Astrocyte (in vitro differentiated cells and primary cell): Measurements from ENCODE around the gene CCL21.

Experiments used
- EZH2 ChIP-seq: IDR thresholded peaks from 2 replicates; pipeline ENCODE4 v1.6.1; 2012; ENCODE audit warnings: mild to moderate bottlenecking, low read length, inconsistent platforms; ENCODE audit not compliant: insufficient read depth
- TF ChIP-seq, protein P1 (sequence below): IDR thresholded peaks from 2 replicates; pipeline ENCODE4 v1.5.1; 2011; ENCODE audit warnings: low read depth, mild to moderate bottlenecking, inconsistent platforms, low read length, moderate library complexity; ENCODE audit not compliant: insufficient read depth

DNA sequence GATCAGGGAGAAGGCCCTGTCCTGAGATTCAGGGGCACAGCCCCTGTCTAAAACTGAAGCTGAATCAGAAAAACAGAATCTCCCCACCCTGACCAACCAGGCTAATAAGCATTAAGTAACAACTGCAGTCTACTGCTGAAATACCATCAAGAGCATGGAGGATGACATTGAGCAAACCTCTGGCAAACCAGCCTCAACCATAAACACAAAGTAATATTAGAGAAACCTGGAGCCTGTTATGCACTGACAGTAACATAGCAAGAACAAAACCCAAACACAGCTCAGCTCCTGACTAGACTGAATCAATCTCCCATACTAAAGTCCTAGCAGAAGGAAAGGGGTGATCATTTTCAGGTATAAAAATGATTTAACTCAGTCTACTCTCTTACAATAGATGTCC, 24.8 kb upstream of the CCL21 start:
- TF ChIP-seq, protein P1, sequence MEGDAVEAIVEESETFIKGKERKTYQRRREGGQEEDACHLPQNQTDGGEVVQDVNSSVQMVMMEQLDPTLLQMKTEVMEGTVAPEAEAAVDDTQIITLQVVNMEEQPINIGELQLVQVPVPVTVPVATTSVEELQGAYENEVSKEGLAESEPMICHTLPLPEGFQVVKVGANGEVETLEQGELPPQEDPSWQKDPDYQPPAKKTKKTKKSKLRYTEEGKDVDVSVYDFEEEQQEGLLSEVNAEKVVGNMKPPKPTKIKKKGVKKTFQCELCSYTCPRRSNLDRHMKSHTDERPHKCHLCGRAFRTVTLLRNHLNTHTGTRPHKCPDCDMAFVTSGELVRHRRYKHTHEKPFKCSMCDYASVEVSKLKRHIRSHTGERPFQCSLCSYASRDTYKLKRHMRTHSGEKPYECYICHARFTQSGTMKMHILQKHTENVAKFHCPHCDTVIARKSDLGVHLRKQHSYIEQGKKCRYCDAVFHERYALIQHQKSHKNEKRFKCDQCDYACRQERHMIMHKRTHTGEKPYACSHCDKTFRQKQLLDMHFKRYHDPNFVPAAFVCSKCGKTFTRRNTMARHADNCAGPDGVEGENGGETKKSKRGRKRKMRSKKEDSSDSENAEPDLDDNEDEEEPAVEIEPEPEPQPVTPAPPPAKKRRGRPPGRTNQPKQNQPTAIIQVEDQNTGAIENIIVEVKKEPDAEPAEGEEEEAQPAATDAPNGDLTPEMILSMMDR: no peak
- no peak for TF ChIP-seq EZH2
